ENCODE measurements around the gene CLEC10A.
A peak's percentile ranks its signal among the peaks of the same experiment; 100 is the strongest.

CLEC10A gene

DNA sequence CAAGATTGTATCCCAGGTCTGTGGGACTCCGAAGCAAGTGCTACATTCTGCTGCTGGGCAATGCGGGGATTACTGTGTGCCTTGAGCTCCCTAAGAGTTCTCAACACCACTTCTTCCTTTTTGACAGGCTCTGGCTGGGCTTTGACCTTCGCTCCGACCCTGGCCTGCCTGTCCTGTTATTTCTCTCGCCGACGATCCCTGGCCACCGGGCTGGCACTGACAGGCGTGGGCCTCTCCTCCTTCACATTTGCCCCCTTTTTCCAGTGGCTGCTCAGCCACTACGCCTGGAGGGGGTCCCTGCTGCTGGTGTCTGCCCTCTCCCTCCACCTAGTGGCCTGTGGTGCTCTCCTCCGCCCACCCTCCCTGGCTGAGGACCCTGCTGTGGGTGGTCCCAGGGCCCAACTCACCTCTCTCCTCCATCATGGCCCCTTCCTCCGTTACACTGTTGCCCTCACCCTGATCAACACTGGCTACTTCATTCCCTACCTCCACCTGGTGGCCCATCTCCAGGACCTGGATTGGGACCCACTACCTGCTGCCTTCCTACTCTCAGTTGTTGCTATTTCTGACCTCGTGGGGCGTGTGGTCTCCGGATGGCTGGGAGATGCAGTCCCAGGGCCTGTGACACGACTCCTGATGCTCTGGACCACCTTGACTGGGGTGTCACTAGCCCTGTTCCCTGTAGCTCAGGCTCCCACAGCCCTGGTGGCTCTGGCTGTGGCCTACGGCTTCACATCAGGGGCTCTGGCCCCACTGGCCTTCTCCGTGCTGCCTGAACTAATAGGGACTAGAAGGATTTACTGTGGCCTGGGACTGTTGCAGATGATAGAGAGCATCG is 41.8 kb downstream of the CLEC10A start:
- DNase-seq (ENCODE audit: low spot score): no peak

- DNase-seq (ENCODE audit: low spot score): peak; percentile 98
Measured at GRCh38 chr17:7035591-7036368, 44.3 kb downstream of the CLEC10A start, which contains the start of gene SLC16A13. Gene SLC16A13, plus strand, starts transcription at chr17:7036015. Its CDS starts 368 bp downstream, at chr17:7036383.

DNA sequence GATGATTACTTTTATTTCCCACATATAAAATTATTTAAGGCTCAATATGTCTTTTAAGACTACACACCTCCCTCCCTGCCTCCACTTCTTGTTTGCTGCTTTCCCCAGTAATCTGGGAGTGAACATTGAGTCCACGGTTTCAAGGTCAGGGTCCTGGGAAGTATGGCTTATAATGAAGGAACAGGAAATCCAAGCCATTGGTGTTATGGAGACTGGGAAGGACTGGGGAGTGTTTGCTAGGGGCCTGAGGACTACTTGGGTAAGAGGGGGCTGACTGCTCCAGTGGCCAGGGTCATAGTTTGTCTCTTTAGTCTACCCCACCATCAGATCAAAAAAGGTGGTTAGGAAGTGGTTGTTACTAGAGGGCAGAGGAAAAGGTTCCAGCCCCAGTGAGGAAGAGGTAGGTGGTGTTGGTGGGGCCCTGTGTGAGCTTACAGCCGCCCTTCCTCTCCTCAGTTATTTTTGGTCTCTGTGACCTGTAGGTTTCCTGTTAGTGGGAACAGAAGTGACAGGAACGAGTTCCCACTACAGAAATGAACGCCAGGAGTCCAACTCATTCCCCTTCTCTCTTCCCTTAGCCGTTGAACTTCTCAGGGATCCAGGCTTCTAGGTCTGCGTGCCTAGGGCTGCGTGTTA is 45.0 kb downstream of the CLEC10A start:
- DNase-seq (ENCODE audit: low spot score): no peak

- no peak for DNase-seq (ENCODE audit: low spot score)
Measured at GRCh38 chr17:7029659-7030058, 50.4 kb downstream of the CLEC10A start.

GRCh38 chr17:7029096-7029495 is 51.0 kb downstream of the CLEC10A start:
- no peak for DNase-seq (ENCODE audit: low spot score)

DNA sequence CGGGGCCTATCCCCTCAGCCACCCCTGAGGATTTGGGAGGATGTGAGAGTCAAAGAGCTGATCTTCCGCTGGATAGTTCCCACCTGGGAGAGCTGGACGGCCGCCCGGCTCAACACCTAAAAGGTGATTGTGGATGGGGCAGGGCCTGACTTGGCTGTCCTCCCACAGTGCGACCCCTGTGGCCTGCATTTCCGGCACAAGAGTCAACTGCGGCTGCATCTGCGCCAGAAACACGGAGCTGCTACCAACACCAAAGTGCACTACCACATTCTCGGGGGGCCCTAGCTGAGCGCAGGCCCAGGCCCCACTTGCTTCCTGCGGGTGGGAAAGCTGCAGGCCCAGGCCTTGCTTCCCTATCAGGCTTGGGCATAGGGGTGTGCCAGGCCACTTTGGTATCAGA is 52.7 kb downstream of the CLEC10A start:
- DNase-seq (ENCODE audit: low spot score): no peak

DNA sequence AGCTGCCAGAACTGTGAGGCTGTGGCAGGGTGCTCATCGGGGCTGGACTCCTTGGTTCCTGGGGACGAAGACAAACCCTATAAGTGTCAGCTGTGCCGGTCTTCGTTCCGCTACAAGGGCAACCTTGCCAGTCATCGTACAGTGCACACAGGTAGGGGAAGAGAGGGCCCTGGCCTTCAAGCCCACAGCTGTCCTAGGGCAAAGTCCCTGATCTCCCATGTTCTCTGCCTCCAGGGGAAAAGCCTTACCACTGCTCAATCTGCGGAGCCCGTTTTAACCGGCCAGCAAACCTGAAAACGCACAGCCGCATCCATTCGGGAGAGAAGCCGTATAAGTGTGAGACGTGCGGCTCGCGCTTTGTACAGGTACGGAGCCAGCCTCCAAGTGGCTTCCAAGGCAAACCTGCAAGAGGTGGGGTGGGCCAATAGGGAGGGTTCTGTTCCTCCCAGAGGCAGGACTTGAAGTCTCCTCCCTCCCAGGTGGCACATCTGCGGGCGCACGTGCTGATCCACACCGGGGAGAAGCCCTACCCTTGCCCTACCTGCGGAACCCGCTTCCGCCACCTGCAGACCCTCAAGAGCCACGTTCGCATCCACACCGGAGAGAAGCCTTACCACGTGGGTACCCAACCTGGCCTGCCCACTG is 53.5 kb downstream of the CLEC10A start:
- DNase-seq (ENCODE audit: low spot score): no peak

DNA sequence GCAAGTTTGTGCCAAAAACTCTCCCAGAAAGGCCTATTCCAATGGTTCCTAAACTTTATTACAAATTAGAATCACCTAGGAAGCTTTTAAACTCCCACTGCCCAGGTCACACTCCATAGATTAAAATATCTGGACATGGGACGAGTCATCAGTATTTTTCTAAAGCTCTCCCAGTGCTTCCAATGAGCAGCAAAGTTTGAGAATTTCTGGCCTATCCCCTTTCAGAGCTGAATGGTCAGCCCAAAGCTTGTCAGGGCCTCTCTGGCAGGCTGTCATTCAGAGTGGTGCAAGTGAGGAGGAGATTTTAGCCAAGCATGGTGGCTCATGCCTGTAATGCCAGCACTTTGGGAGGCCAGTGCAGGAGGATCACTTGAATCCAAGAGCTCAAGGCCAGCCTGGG is 54.8 kb downstream of the CLEC10A start:
- no peak for DNase-seq (ENCODE audit: low spot score)

Measured in HuH-7 (cell line).